T-helper 1 cell treated with Interleukin-12 subunit alpha and Interleukin-12 subunit beta and Interleukin-4 antibody, amounts not matched to agents 30 μg/mL and 1 μg/mL, for 36 hours (primary cell): Measurements from ENCODE around the gene WDR20.
"Not testable (repeated sequence)": the region's sequence is repeated elsewhere in the genome, so short reads cannot be mapped to it uniquely, and the experiment has no call there.

Source experiments
- H3K27ac Mint-ChIP-seq: one replicate; pipeline ENCODE4 v1.8.0; 2021; ENCODE audit warnings: mild to moderate bottlenecking, mixed read lengths
- H3K27me3 Mint-ChIP-seq: one replicate; pipeline ENCODE4 v1.8.0; 2021; ENCODE audit warnings: low read depth, mixed read lengths
- H3K36me3 Mint-ChIP-seq: one replicate; pipeline ENCODE4 v1.8.0; 2021; ENCODE audit warnings: low read depth, mixed read lengths
- H3K4me1 Mint-ChIP-seq: one replicate; pipeline ENCODE4 v1.8.0; 2021; ENCODE audit warnings: low read depth, mixed read lengths
- H3K4me3 Mint-ChIP-seq: one replicate; pipeline ENCODE4 v1.8.0; 2021; ENCODE audit warnings: mild to moderate bottlenecking, moderate library complexity, mixed read lengths
- H3K9me3 Mint-ChIP-seq: one replicate; pipeline ENCODE4 v1.8.0; 2021; ENCODE audit warnings: mixed read lengths

WDR20 gene

DNA sequence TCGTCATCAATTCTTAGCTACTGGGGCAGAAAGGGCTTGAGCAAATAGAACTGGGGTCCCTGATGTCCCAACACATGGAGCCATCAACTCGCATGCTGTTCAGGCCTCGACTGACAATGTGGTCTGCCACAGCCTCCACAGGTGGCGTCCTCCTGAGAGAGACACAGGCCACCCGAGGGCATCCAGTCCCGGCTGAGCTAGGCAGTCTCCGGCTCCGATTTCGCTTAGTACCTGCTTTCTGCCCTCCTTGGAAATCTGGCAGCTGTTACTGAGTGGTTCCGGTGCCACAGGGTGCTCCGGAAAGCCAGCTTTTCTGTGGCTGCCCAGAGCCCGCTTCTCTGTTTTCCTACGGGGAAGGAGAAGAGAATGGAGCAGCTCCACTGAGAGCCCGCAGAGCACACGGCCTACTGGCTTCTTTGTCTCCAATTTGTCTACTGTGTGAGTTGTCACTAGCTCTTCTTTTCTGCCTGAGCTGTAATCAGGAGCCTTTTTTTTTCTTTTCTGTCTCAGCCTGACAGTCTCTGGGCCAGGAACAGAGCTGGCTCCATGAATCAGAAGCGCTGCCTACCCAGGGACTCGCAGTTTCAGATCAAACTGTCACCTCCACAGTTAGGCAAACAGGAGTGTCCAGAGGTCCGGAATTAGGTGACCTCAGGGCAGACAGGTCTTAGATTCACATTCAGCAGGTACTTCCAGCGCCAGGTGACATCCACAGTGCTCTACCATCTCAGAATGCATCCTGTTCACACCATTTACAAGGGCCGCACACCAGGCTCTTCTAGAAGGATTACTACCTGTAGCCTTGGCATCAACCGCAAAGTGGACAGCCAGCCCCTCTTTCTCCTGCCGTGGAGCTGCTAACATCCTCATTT is 92.0 kb downstream of the WDR20 start:
- no peaks in the 10 kb centered on the region for H3K27me3 Mint-ChIP-seq
- H3K9me3 Mint-ChIP-seq, result no peaks in the 10 kb centered on the region
- no peak overlapping the region for H3K27ac Mint-ChIP-seq
- no peak overlapping the region for H3K4me3 Mint-ChIP-seq
- no peaks in the 10 kb centered on the region for H3K36me3 Mint-ChIP-seq
- no peaks in the 10 kb centered on the region for H3K4me1 Mint-ChIP-seq

DNA sequence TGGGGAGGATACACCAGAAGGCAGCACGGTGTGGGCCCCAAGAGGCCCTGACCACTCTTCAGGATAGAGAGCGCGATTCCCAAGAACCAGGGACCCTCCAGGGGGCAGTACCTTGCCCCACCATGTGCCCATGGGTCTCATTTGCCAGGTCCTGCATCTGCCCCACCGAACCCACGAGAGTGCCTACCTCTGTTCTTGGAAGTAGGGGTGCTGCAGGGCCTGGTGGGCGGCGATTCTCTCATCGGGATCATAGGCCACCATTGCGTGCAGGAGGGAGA is 92.6 kb downstream of the WDR20 start:
- Mint-ChIP-seq H3K27ac (no peak overlapping the region), H3K9me3 (no peaks in the 10 kb centered on the region), H3K36me3 (no peaks in the 10 kb centered on the region), H3K27me3 (no peaks in the 10 kb centered on the region), H3K4me1 (no peaks in the 10 kb centered on the region), H3K4me3 (no peak overlapping the region)

DNA sequence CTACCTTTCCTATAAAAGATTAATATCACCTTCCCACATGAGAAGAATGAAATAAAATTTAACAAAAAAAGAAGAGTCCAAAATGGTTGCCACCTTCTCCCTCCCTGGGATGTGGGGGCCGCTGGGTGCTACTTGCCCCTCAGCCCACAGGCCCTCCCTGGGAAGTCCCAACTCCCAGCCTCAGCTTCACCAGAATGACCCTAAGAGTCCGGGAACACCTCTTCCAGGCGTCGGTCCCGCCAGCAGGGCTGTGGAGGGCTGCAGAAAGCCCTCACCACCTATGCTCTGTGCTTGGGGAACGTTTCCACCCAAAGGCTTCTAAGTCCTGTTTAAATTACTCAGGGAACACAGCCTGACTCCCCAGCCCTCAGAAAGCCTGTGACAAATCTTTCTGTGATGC is 93.4 kb downstream of the WDR20 start:
- no peaks in the 10 kb centered on the region for H3K4me1 Mint-ChIP-seq
- no peaks in the 10 kb centered on the region for H3K36me3 Mint-ChIP-seq
- H3K9me3 Mint-ChIP-seq, result no peaks in the 10 kb centered on the region
- no peak overlapping the region for H3K27ac Mint-ChIP-seq
- no peak overlapping the region for H3K4me3 Mint-ChIP-seq
- H3K27me3 Mint-ChIP-seq, result no peaks in the 10 kb centered on the region

DNA sequence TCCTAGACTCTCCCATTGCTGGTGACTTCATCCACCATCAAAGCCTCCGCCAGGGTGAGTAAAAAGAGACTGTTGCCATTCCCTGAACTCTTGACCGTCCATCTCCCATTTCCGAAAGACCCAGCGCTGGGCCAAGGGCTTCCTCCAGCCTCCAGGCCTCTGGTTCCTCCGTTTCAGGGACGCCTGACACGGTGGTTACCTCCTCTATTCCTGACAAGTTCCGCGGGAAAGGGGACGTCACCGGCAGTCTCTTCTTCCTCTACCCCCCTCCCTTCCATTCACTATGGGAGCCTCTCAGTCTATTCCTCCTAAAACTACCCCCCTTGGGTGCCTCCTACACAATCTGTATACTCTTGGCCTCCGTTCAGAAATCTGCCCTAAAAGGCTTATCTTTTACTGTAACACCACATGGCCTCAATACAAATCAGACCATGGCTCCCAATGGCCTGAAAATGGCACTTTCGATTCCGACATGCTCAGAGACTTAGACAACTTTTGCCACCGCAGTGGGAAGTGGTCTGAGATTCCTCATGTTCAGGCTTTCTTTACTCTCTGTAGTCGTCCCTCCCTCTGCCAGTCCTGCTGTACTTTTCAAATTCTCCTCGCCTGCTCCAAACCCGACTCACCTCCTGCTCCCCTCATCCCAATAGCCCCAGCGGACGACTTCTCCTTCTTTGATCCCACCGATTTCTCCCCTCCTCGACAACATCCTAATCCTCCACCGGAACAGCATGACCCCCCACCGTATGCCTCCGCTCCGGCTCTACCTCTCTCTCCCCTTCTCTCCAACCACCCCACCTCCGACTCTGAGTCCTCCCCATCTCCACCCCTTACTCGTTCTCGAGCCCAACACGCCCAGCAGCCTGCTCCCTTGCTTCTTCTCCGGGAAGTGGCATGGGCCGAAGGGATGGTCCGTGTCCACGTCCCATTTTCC is 94.9 kb downstream of the WDR20 start:
- no peak overlapping the region for H3K27ac Mint-ChIP-seq
- H3K4me3 Mint-ChIP-seq, result no peak overlapping the region
- no peaks in the 10 kb centered on the region for H3K9me3 Mint-ChIP-seq
- no peaks in the 10 kb centered on the region for H3K36me3 Mint-ChIP-seq
- H3K4me1 Mint-ChIP-seq, result no peaks in the 10 kb centered on the region
- no peaks in the 10 kb centered on the region for H3K27me3 Mint-ChIP-seq

DNA sequence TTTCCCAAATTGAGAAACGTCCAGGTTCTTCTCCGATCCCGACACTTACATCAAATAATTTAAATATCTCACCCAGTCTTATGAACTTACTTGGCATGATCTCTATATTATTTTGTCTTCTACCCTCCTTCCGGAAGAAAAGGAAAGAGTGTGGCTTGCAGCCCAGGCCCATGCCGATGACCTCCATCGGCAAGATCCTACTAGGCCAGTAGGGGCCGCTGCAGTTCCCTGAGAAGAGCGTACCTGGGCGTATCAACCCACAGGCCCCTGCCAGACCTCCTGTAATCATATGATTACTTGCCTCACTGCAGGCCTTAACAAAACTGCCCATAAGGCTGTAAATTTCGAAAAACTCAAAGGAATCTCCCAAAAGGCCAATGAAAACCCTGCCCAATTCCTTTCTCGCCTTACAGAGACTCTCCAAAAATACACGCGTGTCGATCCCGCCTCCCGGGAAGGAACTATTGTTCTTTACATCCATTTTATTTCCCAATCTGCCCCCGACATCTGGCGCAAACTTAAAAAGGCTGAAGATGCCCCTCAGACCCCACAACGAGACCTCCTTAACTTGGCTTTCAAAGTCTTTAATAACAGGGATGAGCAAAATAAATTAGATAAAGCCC is 95.7 kb downstream of the WDR20 start:
- Mint-ChIP-seq H3K4me1 (no peaks in the 10 kb centered on the region), H3K27me3 (peaks cover under 1% of the 10 kb centered on the region), H3K36me3 (no peaks in the 10 kb centered on the region), H3K9me3 (no peaks in the 10 kb centered on the region), H3K27ac (no peak overlapping the region), H3K4me3 (no peak overlapping the region)

DNA sequence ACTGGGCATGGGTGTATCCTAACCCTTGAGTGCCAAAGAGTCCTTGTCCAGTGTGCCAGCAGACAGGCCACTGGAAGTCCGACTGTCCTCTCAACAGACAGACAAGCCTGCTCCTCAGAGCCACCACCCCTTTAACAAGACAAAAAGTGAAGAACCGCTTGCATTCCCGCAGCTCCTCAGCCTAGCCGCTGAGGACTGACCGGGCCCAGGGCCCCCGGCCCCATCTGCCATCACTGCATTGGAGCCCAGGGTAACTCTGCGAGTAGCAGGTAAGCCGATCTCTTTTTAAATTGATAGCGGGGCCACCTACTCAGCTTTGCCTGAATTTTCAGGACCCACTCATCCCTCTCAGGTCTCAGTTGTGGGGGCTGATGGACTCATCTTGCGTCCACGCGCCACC is 96.3 kb downstream of the WDR20 start:
- H3K4me1 Mint-ChIP-seq, result no peaks in the 10 kb centered on the region
- H3K4me3 Mint-ChIP-seq, result no peak overlapping the region
- no peaks in the 10 kb centered on the region for H3K36me3 Mint-ChIP-seq
- peaks cover 3% of the 10 kb centered on the region for H3K27me3 Mint-ChIP-seq
- H3K27ac Mint-ChIP-seq, result no peak overlapping the region
- H3K9me3 Mint-ChIP-seq, result no peaks in the 10 kb centered on the region

DNA sequence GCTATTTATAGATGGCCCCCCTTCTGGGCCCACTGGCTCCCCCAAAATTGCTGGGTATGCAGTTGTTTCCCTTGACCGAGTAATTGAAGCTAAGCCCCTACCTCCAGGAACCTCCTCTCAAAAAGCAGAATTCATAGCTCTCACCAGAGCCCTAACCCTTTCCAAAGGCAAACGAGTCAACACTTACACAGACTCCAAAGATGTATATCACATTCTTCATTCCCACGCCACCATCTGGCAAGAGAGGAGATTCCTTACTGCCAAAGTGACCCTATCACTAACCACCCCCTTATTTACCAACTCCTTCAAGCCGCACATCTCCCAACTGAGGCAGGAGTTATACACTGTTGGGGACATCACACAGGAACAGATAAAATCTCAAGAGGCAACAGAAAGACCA is 98.4 kb downstream of the WDR20 start:
- no peaks in the 10 kb centered on the region for H3K36me3 Mint-ChIP-seq
- peaks cover 3% of the 10 kb centered on the region for H3K27me3 Mint-ChIP-seq
- H3K4me1 Mint-ChIP-seq, result no peaks in the 10 kb centered on the region
- H3K9me3 Mint-ChIP-seq, result no peaks in the 10 kb centered on the region
- H3K4me3 Mint-ChIP-seq, result no peak overlapping the region
- H3K27ac Mint-ChIP-seq, result no peak overlapping the region

DNA sequence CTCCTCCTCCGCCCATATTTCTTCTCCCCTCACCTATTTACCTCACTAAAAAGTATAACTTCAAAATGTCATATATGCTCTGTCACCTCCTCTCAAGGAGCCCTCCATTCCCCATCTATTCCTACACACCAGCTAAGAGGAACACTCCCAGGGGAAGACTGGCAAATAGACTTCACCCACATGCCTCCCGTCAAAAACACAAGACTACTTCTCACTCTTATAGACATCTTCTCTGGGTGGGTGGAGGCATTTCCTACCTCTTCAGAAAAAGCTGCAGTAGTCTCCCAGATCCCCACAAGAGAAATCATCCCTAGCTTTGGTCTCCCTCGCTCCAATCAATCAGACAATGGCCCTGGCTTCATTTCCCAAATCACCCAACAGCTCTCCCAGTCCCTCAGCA is 99.1 kb downstream of the WDR20 start:
- Mint-ChIP-seq H3K9me3 (no peaks in the 10 kb centered on the region), H3K27me3 (peaks cover 3% of the 10 kb centered on the region), H3K4me3 (no peak overlapping the region), H3K27ac (no peak overlapping the region), H3K36me3 (no peaks in the 10 kb centered on the region), H3K4me1 (no peaks in the 10 kb centered on the region)

DNA sequence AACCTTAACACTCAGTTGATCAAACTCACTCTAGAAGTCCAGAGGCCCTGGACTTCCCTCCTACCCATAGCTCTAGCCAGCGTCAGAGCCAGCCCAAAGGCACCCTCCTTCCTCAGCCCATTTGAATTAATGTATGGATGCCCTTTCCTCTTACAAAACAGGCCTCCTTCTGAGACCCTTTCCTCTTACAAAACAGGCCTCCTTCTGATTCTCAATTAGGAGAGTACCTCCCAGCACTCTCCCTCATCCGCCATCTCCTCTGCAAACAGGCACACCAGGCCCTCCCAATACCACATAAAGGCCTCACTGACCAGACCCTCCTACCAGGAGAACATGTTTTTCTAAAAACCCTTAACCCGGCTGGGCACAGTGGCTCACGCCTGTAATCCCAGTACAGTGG is 99.5 kb downstream of the WDR20 start:
- Mint-ChIP-seq H3K4me3 (no peak overlapping the region), H3K36me3 (no peaks in the 10 kb centered on the region), H3K4me1 (no peaks in the 10 kb centered on the region), H3K27ac (no peak overlapping the region), H3K9me3 (no peaks in the 10 kb centered on the region), H3K27me3 (peaks cover 3% of the 10 kb centered on the region)

DNA sequence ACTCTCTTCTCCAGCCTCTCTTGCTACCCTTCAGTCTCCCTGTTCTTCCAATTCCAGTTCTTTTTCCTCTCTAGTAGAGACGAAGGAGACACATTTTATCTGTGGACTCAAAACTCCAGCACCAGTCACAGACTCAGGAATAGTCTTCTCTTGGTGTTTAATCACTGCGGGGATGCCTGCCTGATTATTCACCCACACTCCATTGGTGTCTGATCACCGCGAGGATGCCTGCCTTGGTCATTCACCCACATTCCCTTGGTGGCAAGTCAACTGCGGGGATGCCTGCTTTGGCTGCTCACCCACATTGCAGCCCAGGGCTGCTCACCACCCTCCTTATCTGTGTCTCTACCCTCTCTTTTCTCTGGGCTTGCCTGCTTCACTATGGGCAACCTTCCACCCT is 100.8 kb downstream of the WDR20 start:
- not testable (repeated sequence) for H3K27ac Mint-ChIP-seq, H3K4me3 Mint-ChIP-seq, H3K9me3 Mint-ChIP-seq, H3K27me3 Mint-ChIP-seq, H3K4me1 Mint-ChIP-seq, H3K36me3 Mint-ChIP-seq

DNA sequence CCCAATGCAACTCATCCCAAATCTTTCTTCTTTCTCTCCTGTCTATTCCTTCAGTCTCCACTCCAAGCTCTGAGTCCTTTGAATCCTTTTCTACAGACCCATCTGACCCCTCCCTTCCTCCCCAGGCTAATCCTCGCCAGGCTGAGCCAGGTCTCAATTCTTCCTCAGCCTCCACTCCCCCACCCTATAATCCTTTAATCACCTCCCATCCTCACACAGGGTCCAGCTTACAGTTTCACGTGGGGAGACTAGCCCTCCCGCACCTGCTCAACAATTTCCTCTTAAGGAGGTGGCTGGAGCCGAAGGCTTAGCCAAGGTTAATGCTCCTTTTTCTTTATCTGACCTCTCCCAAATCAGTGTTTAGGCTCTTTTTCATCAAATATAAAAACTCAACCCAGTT is 101.5 kb downstream of the WDR20 start:
- Mint-ChIP-seq H3K36me3 (no peaks in the 10 kb centered on the region), H3K9me3 (no peaks in the 10 kb centered on the region), H3K27ac (no peak overlapping the region), H3K4me3 (no peak overlapping the region), H3K4me1 (no peaks in the 10 kb centered on the region), H3K27me3 (peaks cover 3% of the 10 kb centered on the region)

DNA sequence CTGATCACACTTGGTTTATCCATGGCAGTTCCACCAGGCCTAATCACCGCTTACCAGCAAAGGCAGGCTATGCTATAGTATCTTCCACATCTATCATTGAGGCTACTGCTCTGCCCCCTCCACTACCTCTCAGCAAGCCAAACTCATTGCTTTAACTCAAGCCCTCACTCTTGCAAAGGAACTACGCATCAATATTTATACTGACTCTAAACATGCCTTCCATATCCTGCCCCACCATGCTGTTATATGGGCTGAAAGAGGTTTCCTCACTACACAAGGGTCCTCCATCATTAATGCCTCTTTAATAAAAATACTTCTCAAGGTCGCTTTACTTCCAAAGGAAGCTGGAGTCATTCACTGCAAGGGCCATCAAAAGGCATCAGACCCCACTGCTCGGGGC is 104.1 kb downstream of the WDR20 start:
- H3K27me3 Mint-ChIP-seq, result not testable (repeated sequence)

DNA sequence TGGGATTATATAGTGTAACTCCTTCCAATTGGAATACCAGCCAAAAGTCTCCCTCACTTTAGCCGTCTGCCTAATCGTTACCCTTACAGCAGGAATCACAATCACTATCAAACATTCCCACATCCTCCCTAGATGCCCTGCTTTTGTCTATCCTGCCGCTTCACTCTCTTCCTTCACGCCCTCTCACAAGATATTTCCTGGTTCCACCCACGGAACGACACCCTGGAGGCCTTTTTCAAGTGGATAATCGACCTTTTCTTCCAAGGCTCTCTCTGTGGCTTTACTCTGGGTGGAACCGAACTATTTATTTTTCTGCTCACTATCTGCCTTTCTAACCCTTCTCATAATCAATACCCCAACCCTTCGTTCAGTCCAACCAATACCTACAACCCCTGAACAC is 106.4 kb downstream of the WDR20 start:
- Mint-ChIP-seq H3K9me3 (no peaks in the 10 kb centered on the region), H3K27me3 (no peaks in the 10 kb centered on the region), H3K4me1 (no peaks in the 10 kb centered on the region), H3K36me3 (no peaks in the 10 kb centered on the region), H3K27ac (no peak overlapping the region), H3K4me3 (no peak overlapping the region)

More for the DNA sequence above, 104.1 kb downstream of the WDR20 start:
- H3K4me3 Mint-ChIP-seq, H3K4me1 Mint-ChIP-seq, H3K27ac Mint-ChIP-seq, H3K36me3 Mint-ChIP-seq, H3K9me3 Mint-ChIP-seq: not testable (repeated sequence)

DNA sequence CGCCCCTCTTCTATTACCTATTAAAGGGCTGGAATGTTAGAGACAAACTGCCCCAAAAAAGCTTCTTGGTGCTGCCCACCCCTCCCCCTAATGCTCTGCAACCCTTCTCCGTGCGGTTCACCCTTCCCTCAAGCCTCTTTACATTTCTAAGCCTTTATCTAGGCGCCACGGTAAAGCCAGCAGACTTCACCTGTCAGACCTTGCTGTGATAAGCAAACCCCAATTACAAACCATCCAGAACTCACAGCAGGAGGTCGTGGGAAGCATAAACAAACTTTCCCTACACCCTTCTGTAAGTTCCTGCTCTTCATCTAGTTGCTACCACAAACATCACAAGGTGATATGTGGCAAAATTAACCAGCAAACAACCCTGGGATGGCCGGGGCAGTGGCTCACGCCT is 108.4 kb downstream of the WDR20 start:
- Mint-ChIP-seq H3K4me1 (no peaks in the 10 kb centered on the region), H3K27ac (no peak overlapping the region), H3K27me3 (peaks cover under 1% of the 10 kb centered on the region), H3K36me3 (no peaks in the 10 kb centered on the region), H3K9me3 (no peaks in the 10 kb centered on the region), H3K4me3 (no peak overlapping the region)

DNA sequence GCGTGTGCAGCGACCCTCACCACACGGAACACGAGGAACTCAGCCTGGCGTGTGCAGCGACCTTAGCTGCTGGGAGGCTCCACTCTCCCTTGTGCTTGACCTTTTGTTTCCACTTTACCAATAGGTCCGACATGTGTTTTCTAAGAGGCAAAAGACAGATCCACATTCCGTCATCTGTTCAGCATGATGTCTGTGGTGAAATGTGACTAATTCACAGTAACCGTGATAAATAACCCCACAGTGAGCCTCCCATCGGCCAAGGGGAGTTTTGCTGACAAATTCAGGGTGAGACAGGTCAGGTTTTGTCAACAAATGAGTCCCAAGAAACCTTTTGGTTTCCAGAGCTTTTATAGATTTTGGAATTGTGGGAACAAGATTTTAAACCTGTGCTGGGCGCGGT is 109.3 kb downstream of the WDR20 start:
- no peaks in the 10 kb centered on the region for H3K36me3 Mint-ChIP-seq
- H3K27ac Mint-ChIP-seq, result no peak overlapping the region
- no peak overlapping the region for H3K4me3 Mint-ChIP-seq
- H3K9me3 Mint-ChIP-seq, result no peaks in the 10 kb centered on the region
- peaks cover 3% of the 10 kb centered on the region for H3K27me3 Mint-ChIP-seq
- H3K4me1 Mint-ChIP-seq, result no peaks in the 10 kb centered on the region
